GM19025 (cell line): ENCODE results near the gene TP53INP2.
"Not testable (repeated sequence)": the region's sequence is repeated elsewhere in the genome, so short reads cannot be mapped to it uniquely, and the experiment has no call there.

Source experiments
- ATAC-seq: cut with Tn5 transposase; IDR thresholded peaks from one replicate; pipeline ENCODE4 v1.9.1; 2021; ENCODE audit warnings: mild to moderate bottlenecking, low read depth, moderate library complexity; ENCODE audit not compliant: unreplicated experiment

TP53INP2 gene, protein sequence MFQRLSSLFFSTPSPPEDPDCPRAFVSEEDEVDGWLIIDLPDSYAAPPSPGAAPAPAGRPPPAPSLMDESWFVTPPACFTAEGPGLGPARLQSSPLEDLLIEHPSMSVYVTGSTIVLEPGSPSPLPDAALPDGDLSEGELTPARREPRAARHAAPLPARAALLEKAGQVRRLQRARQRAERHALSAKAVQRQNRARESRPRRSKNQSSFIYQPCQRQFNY

DNA sequence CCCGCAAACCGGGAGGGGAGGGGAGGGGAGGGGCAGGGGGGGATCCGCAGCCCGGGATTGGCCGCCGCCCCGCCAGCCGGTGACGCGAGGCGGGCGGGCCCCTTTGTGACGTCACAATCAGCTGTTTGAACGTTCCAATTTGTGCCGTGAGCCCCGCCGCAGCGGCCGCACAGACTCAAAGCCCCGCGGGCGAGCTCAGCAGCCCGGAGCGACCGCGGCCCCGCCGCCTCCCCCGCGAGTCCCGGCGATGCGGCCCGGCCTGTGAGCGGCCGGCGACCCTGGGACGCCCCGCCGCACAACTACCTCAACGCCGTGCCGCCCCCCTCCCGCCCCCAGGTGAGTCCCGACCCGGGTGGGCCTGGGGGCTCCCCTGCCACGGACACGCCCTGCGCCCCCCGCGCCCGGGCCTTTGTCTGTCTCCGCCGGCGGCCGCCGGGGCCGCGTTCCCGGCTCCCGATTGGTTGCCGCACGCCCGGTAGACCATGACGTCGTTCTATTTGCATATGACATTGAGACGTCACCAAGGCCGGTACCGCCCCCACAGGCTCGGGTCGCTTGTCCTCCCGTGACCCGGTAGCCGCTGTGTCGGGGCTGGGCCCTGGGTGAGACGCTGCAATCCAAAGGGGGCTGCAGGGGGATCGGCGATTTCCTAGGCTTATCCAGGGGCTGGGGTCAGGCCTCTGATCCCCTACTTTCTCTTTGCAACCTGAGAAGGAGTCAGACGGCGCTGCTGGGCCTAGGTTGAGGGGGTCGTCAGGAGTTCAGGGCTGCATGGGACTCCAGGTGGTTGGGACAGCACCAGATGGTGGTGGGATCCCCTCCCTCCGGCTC, at the start of gene TP53INP2:
Gene TP53INP2 (plus strand): TSS at position 168 of the 831 bp plus-strand sequence. CDS start 4,396 bp downstream, outside the sequence.
- ATAC-seq: peak; percentile 65

DNA sequence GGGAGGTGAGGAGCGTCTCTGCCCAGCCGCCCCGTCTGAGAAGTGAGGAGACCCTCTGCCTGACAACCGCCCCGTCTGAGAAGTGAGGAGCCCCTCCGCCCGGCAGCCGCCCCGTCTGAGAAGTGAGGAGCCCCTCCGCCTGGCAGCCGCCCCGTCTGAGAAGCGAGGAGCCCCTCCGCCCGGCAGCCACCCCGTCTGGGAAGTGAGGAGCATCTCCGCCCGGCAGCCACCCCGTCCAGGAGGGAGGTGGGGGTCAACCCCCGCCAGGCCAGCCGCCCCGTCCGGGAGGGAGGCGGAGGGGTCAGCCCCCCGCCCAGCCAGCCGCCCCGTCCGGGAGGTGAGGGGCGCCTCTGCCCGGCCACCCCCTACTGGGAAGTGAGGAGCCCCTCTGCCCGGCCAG, 45.5 kb upstream of the TP53INP2 start:
- not testable (repeated sequence) for ATAC-seq

DNA sequence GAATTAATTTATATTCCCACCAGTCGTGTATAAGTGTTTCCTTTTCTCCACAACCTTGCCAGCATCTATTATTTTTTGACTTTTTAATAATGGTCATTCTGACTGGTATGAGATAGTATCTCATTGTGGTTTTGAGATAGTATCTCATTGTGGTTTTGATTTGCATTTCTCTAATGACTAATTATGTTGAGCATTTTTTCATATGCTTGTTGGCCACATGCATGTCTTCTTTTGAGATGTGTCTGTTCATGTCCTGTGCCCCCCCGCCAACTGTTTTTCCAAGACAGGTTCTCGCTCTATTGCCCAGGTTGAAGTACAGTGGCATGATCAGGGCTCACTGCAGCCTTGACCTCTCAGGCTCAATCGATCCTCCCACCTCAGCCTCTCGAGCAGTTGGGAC, 42.3 kb upstream of the TP53INP2 start:
- not testable (repeated sequence) for ATAC-seq

DNA sequence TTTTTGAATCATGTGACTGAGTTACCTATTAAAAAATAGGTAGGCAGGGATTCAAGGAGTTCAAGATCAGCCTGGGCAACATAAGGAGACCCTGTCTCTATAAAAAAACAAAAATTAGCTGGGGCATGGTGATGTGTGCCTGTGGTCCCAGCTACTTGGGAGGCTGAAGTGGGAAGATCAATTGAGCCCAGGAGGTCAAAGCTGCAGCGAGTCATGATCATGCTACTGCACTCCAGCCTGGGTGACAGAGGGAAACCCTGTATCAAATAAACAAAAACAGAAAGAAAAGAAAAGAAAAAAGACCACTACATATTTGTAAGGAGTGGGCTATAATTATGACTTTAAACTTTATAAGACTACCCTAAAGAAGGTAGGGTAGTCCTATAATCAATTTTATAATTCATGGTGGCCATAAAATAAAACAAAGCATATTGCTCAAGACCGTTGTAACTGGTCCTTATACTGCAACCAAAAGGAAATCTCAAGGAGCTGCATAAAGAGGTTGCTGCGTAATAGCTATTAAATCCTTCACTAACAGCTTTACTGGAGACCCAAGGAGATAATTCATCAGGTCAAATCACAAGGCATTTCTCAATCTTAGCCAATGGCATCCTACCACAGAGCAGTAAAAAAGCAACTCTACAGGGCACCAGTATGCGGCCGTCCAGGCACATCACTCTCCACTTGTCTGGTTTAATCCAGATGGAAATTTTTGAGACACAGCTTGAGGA, 40.8 kb upstream of the TP53INP2 start:
- no peak for ATAC-seq

DNA sequence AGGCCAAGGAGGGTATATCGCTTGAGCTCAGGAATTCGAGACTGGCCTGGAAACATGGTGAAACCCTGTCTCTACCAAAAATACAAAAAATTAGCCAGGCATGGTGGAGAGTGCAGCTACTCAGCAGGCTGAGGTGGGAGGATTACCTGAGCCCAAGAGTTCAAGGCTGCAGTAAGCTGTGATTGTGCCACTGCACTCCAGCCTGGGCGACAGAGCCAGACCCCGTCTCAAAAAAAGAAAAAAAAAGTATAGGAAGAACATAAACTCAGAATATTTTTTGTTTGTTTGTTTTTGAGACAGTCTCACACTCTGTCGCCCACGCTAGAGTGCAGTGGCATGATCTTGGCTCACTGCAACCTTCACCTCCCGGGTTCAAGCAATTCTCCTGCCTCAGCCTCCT, 39.4 kb upstream of the TP53INP2 start:
- ATAC-seq: not testable (repeated sequence)

DNA sequence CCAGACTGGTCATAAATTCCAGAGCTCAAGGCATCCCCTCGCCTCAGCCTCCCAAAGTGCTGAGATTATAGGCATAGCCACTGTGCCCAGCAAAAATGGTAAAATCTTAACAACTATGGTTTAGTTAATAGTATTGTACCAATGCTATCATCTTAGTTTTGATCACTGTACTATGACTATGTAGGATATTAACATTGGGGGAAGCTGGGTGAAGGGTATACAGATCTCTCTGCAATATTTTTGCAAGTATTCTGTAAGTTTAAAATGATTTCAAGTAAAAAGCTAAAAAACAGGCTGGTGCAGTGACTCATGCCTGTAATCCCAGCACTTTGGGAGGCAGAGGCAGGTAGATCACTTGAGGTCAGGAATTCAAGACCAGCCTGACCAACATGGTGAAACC, 35.0 kb upstream of the TP53INP2 start:
- no peak for ATAC-seq

DNA sequence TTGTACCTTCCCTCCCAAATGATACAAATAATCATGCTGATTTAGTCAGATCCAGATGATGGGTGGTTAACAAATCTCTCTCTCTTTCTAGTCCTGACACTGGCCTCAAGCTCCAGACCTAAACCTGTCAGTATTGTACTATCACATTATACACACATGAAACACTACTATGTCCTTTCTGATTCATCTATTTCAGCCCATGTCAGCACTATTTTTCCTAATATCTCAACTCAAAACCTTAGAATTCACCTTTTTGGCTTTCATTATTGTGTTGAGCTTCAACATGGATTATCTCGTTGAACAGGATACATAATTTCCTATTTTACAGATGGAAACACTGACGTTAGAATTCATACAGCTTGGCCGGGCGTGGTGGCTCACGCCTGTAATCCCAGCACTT, 30.7 kb upstream of the TP53INP2 start:
- no peak for ATAC-seq

DNA sequence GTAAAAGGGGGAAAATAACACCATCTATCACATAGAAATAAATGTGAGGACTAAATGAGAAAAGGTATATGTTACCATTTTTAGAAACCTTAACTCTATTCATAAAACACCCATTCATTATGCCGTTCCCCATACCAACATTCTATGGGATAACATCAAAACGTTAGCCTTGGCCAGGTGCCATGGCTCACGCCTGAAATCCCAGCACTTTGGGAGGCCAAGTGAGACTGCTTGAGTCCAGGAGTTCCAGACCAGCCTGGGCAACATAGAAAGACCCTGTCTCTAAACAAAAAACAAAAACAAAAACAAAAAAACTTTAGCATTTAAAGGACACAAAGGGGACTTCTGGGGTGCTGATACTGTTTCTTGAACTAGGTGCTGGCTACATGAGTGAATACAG, 28.6 kb upstream of the TP53INP2 start:
- ATAC-seq: no peak

DNA sequence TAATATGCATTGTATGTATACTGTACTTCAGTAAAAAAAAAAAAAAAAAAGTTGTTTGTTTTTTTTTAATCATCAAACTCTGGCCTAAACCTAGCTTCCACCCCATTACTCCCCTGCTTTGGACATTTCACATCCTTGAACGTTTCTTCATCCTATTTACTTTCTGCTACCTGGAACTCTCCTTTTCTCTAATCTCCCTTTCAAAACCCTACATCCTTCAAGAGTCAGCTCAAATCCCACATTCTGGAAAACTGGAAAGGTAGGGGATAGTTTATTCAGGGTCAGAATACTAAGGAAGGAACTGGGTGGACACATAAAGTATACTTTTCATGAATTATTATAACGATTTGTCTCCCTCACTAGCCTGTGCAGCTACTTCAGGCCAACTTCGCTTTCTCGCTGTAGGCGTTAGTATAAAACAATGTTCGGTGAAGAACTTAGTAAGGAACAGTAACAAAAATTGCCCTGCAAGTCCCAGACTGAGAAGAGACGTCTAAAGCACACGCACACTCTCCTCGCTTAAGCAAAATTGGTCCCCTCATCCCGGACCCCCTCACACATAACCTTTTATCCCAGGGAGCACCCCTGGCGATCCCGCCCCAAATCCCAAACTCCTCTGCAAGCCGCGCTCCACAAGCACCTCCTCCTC, 28.0 kb upstream of the TP53INP2 start:
- ATAC-seq: no peak

DNA sequence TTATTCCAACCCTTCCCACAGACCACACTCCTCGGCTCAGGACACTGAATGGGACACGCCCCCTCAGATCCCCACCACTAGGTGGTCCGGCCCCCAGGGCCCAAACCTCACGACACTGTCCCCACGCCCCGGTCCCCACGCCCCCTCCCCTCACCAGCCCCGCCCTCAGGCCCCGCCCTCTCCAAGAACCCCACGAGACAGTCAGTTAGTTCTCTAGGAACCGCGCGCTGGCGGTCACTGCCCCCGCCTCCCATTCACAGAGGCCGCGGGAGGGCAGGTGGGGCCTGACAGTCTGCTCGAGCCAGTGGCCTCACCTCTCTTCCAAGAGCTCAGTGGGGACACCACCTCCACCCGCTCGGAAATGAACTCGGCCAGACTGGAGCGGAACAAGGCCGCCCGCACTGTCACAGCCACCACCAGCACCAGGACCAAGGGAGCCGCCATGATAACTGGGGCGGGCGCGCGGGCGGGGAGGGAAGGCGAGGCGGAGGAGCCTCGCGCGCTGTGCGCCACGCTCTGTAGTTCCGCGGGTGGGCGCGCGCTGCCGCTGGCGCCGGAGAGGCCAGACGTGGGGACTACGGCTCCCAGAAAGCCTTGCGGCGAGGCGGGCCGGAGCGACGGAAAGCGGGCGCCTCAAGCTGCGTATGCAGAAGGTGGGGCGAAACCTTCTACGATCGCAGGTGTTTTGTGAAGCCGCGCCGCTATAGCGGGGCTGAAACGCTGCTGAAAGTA, 27.3 kb upstream of the TP53INP2 start, which contains the start of gene PIGU:
Gene PIGU (minus strand): TSS at position 451 of the 732 bp plus-strand sequence. CDS start 7 bp downstream, at position 444.
- ATAC-seq: peak; percentile 91

DNA sequence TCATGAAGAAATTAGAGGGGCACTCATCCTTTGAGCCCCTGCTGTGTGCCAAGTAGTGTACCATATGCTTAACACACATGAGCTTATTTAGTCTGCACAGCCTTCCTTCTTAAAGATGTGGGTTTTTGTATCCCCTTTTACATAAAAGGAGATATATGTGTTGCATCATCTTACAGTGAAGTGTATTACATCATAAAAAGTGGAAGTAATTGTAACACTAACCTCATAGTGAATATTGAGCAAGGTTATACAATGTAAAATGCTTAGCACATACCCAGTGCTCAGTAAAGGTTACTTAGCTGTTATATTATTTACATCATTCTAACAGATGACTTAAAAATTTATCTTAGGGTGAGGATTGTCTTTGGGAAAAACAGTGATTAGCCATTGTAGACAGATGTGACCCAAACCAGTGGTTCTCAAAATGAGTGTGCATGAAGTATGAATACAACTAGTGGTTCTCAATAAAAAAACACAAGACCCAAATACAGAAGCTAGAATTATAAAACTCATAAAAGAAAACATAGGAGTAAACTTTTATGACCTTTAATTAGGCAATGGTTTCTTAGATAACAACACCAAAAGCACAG, 23.5 kb upstream of the TP53INP2 start:
- no peak for ATAC-seq

DNA sequence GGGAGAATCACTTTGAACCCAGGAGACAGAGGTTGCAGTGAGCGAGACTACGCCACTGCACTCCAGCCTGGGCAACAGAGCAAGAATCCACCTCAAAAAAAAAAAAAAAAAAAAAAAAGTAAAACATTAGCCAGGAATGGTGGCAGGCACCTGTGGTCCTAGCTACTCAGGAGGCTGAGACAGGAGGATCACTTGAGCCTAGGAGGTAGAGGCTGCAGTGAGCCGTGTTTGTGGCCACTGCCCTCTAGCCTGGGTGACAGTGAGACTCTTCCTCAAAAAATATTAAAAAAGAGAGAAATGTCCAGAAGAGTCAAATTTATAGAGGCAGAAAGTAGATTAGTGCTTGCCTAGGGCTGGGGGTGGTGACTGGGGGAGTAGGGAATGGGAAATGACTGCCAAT, 20.5 kb upstream of the TP53INP2 start:
- ATAC-seq: no peak

DNA sequence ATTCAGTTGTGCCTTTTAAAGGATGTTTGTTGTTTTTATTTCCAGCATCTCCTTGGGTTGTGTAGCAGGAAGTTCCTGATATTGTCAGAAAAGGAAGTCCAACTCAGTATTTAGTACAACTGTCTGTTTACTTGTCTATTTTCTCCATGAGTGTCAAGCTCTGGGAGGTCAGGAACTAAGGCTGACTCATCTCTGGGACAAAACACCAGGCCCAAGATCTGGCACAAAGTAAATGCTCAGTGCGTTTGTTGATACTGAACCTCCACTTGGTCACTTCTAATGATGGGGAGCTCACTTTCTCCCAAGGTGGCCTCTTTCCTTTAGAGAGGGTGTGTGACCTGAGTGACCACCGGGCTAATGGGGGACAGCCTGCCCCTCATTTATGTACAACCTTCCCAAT, 14.7 kb upstream of the TP53INP2 start:
- no peak for ATAC-seq

DNA sequence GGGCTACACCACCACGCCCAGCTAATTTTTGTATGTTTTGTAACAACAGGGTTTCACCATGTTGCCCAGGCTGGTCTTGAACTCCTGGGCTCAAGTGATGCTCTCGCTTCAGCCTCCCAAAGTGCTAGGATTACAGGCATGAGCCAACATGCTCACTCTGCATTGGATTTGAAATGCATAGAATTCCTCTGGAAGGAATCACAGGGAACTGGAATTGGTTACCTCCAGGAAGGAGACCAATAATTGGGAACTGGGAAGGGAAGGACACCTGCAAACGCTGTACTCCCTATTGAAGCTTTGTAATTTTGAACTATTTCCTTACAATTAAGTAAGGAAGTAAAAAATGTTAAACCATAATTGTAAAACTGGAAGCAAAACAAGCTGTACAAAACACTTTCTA, 12.3 kb upstream of the TP53INP2 start:
- ATAC-seq: no peak

DNA sequence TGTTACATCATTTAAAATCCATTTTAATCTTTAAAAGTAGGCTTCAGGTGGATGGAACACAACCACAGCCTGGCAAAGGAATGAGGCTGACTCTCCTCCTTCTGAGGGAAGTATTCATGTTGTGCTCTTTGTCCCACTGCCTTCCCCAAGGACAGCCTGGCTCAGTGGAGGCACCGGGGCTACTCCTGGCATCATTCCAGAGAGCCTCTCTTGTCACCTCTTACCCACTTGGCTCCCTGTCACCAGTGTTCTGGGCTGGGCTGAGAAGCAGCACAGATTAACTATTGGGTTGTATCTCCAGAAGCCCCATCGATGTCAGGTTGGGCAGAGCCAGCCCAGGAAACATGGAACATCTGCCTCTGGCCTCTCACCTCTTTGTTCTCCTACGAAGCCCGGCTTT, 10.7 kb upstream of the TP53INP2 start:
- ATAC-seq: no peak

DNA sequence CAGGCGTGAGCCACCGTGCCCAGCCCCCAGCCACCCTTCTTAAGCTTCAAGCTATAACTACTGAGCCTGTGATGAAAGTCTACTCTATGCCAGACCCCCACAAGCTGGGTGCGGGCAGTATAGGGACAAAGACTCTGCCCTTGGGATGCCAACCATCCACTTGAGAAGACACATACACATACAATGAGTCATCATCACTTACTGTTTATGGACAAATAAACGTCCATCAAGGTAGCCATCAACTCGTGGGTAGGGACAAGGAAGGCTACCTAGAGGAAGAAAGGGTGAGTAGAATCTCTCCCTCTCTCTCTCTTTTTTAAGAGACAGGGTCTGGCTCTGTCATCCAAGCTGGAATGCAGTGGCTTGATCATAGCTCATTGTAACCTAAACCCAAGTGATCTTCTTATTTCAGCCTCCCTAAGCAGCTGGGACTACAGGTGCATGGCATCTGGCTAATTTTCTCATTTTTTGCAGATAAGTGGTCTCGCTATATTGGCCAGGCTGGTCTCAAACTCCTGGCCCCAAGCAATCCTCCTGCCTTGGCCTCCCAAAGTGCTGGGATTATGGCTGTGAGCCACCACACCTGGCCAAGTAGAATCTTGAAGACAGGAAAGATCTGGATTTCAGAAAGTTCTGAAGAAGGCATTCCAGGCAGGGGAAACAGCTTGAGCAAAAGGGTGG, 2.6 kb upstream of the TP53INP2 start:
- ATAC-seq: no peak

DNA sequence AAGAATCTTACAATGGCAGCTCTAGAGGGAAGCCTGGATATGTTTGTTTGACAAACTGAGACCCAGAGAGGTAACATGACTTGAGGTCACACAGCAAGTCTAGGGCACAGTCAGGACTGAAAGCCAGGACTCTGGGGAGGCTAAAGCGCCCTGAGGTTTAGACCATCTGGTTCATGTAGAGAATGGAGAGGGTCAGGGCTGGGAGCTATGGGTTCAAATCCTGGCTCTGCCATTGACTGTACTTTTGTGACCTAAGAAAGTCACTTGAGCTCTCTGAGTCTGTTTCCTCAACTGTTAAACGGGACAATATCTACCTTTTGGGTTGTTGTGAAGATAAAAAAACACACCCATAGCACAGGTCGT, 1.1 kb upstream of the TP53INP2 start:
- no peak for ATAC-seq

DNA sequence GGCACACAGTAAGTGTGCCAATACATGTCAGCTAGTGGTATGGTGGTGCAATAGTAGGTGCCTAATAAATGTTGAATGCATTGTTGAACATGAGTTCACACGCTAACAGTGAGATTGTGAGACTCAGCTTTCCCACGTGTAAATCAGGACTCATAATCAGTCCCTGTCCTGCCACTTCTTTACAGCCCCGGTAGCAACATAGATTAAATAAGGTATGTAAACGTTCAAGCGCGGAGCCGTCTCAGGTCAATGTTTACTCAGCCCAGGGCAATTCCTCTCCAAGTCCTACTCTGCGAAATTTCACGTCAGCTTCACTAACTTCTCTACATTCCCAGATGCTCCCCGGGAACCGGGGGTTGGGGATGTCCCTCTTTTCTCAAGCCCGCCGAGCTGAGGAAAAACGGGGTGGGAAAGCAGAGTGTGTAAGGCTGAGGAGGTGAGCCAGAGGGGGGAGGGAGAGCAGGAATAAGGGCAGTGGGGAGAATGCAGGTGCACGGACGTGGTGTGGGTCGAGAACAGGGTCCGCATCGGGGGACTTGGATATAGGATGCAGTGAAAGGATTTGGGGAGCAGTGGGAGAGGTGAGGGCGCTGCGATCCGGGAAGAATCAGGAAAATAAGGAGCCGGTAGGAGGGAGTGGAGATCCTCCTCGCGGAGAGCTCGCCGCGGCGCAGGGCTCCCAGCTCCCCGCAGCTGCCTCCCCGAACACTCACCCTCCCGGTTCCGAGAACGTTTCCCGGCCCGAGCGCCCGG, 544 bp upstream of the TP53INP2 start:
- ATAC-seq: no peak

DNA sequence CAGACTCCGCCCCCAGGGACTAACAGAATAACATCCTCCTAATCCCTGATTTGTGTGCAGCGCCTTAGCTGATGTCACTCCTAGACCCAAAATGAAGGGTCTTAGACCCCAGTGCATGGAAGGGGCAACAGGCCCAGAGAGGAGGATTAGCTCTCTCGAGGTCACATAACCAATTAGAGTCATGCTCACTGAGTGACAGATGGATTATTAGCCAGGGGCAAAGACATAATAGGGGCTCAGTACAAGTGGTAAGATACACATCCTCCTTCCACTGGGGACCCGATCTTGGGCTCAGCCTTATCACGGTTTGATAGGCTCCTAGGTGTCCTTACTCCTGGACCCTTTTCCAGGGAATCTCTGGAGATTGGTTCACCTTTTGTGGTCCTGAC, 858 bp downstream of the TP53INP2 start:
- ATAC-seq: no peak
